Liver (tissue), 9 donors: ENCODE data around the gene MALAT1. TPM values are rescaled to one million over a fixed set of nuclear protein-coding genes. Genes with fewer than 3 reads are reported as not detected.
A peak's percentile ranks its signal among the peaks of the same experiment; 100 is the strongest.

ENCODE experiments used
- DNase-seq: peaks from one replicate; pipeline ENCODE4 v3.0.0-alpha.2; 2017; ENCODE audit warnings: low spot score
- H3K27ac ChIP-seq, 2 donors: one replicate each; pipeline ENCODE4 v1.7.0; 2013; ENCODE audit warnings: inconsistent platforms in 2 of 2, low read length in 2 of 2, control low read depth in 1 of 2, low read depth in 1 of 2, mild to moderate bottlenecking in 1 of 2
- H3K27me3 ChIP-seq, 4 donors: one replicate each; pipeline versions ENCODE4 v1.6.1 to v1.7.0; 2013; ENCODE audit warnings: low read length in 3 of 4, inconsistent platforms in 1 of 4, mild to moderate bottlenecking in 1 of 4, moderate library complexity in 1 of 4; ENCODE audit not compliant: control insufficient read depth in 4 of 4, insufficient read depth in 4 of 4
- H3K36me3 ChIP-seq, 4 donors: one replicate each; pipeline versions ENCODE4 v1.6.1 to v1.7.0; 2013; ENCODE audit warnings: low read length in 3 of 4, mild to moderate bottlenecking in 3 of 4, low read depth in 1 of 4, moderate library complexity in 1 of 4; ENCODE audit not compliant: control insufficient read depth in 4 of 4, insufficient read depth in 3 of 4
- H3K4me1 ChIP-seq, 4 donors: one replicate each; pipeline versions ENCODE4 v1.6.1 to v1.7.0; 2013; ENCODE audit warnings: low read length in 3 of 4, mild to moderate bottlenecking in 3 of 4, moderate library complexity in 1 of 4; ENCODE audit not compliant: control insufficient read depth in 4 of 4, insufficient read depth in 4 of 4
- H3K4me3 ChIP-seq, 3 donors: one replicate each; pipeline versions ENCODE4 v1.6.1 to v1.7.0; 2013; ENCODE audit warnings: low read length in 3 of 3, control low read depth in 1 of 3, low read depth in 1 of 3, mild to moderate bottlenecking in 1 of 3
- H3K9ac ChIP-seq, 2 donors: one replicate each; pipeline ENCODE4 v1.7.0; 2013; ENCODE audit warnings: low read length in 2 of 2, mild to moderate bottlenecking in 2 of 2, moderate library complexity in 2 of 2, control low read depth in 1 of 2, low read depth in 1 of 2
- H3K9me3 ChIP-seq, 4 donors: one replicate each; pipeline versions ENCODE4 v1.6.1 to v1.7.0; 2013; ENCODE audit warnings: low read length in 3 of 4; ENCODE audit not compliant: control insufficient read depth in 4 of 4
- FOXA1 ChIP-seq: IDR thresholded peaks from 2 replicates; pipeline ENCODE4 v1.6.1; 2016; ENCODE audit warnings: antibody characterized with exemption
- FOXA2 ChIP-seq: IDR thresholded peaks from 2 replicates; pipeline ENCODE4 v1.6.1; 2016; ENCODE audit warnings: antibody characterized with exemption
- HNF4A ChIP-seq, 2 donors: conservative IDR thresholded peaks; 2 replicates each; pipeline ENCODE4 v1.6.1; 2016; ENCODE audit warnings: antibody characterized with exemption in 2 of 2, mild to moderate bottlenecking in 2 of 2
- HNF4G ChIP-seq: IDR thresholded peaks from 2 replicates; pipeline ENCODE4 v1.6.1; 2016; ENCODE audit warnings: antibody characterized with exemption
- JUND ChIP-seq, 2 donors: IDR thresholded peaks; 2 replicates each; pipeline ENCODE4 v1.6.1; 2016; ENCODE audit warnings: antibody characterized with exemption in 2 of 2
- RAD21 ChIP-seq, 2 donors: IDR thresholded peaks; 2 replicates each; pipeline ENCODE4 v1.6.1; 2016; ENCODE audit warnings: antibody characterized with exemption in 2 of 2, mild to moderate bottlenecking in 2 of 2
- SP1 ChIP-seq: IDR thresholded peaks from 2 replicates; pipeline ENCODE4 v1.6.1; 2018; ENCODE audit warnings: antibody characterized with exemption, mild to moderate bottlenecking
- TAF1 ChIP-seq: conservative IDR thresholded peaks from 2 replicates; pipeline ENCODE4 v1.6.1; 2016; ENCODE audit warnings: antibody characterized with exemption, mild to moderate bottlenecking
- WGBS: extraction: QIAGEN DNeasy Blood & Tissue Kit; methylation state at CpG from one replicate; pipeline ENCODE4 v1.1.7; 2013; 5-methylcytosine and 5-hydroxymethylcytosine counted together
- polyA plus RNA-seq, 2 donors: library from polyadenylated mRNA; stranded (reverse) in 1 of 2; unstranded in 1 of 2; fragments of 200-250 nt in 1 of 2; fragments of >200 nt in 1 of 2; fragmentation: Nextera tagmentation in 1 of 2; extraction: Ambion mirVana in 1 of 2; gene quantifications; one replicate each; pipeline versions ENCODE4 v1.2.1 to v1.2.3, GENCODE V29; 2013 to 2015
- total RNA-seq, 2 donors: library from RNA; depleted of rRNA; stranded (reverse); fragments of >200 nt; gene quantifications; one replicate each; pipeline ENCODE4 v1.2.3, GENCODE V29; 2014
- TF ChIP-seq, protein P1 (sequence below): IDR thresholded peaks from 2 replicates; pipeline ENCODE4 v1.6.1; 2016; ENCODE audit warnings: antibody characterized with exemption, mild to moderate bottlenecking
- TF ChIP-seq, protein P2 (sequence below): IDR thresholded peaks from 2 replicates; pipeline ENCODE4 v1.6.1; 2016; ENCODE audit warnings: antibody characterized with exemption
- donor health status: healthy.
- donor health status: healthy.
- donor health status: healthy.
- donor health status: healthy.
- donor health status: healthy.

MALAT1 gene
- total and polyA plus RNA-seq, 4 donors, result 11.9 to 8,306 (median 3,778) TPM

DNA sequence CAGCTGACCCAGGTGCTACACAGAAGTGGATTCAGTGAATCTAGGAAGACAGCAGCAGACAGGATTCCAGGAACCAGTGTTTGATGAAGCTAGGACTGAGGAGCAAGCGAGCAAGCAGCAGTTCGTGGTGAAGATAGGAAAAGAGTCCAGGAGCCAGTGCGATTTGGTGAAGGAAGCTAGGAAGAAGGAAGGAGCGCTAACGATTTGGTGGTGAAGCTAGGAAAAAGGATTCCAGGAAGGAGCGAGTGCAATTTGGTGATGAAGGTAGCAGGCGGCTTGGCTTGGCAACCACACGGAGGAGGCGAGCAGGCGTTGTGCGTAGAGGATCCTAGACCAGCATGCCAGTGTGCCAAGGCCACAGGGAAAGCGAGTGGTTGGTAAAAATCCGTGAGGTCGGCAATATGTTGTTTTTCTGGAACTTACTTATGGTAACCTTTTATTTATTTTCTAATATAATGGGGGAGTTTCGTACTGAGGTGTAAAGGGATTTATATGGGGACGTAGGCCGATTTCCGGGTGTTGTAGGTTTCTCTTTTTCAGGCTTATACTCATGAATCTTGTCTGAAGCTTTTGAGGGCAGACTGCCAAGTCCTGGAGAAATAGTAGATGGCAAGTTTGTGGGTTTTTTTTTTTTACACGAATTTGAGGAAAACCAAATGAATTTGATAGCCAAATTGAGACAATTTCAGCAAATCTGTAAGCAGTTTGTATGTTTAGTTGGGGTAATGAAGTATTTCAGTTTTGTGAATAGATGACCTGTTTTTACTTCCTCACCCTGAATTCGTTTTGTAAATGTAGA, 1.7 kb downstream of the MALAT1 start:
- under 1% methylated on average over 20 of the region's 20 CpGs for WGBS
- H3K27ac ChIP-seq, result peak overlapping the region; percentile 100
- TF ChIP-seq RAD21 (IDR thresholded peaks at IDR 0.05), result peak in 1 of 2 donors; percentile 18
- TF ChIP-seq TAF1, result peak; percentile 17
- TF ChIP-seq HNF4A (conservative IDR thresholded peaks at IDR 0.05), result no peak
- TF ChIP-seq, protein P1, sequence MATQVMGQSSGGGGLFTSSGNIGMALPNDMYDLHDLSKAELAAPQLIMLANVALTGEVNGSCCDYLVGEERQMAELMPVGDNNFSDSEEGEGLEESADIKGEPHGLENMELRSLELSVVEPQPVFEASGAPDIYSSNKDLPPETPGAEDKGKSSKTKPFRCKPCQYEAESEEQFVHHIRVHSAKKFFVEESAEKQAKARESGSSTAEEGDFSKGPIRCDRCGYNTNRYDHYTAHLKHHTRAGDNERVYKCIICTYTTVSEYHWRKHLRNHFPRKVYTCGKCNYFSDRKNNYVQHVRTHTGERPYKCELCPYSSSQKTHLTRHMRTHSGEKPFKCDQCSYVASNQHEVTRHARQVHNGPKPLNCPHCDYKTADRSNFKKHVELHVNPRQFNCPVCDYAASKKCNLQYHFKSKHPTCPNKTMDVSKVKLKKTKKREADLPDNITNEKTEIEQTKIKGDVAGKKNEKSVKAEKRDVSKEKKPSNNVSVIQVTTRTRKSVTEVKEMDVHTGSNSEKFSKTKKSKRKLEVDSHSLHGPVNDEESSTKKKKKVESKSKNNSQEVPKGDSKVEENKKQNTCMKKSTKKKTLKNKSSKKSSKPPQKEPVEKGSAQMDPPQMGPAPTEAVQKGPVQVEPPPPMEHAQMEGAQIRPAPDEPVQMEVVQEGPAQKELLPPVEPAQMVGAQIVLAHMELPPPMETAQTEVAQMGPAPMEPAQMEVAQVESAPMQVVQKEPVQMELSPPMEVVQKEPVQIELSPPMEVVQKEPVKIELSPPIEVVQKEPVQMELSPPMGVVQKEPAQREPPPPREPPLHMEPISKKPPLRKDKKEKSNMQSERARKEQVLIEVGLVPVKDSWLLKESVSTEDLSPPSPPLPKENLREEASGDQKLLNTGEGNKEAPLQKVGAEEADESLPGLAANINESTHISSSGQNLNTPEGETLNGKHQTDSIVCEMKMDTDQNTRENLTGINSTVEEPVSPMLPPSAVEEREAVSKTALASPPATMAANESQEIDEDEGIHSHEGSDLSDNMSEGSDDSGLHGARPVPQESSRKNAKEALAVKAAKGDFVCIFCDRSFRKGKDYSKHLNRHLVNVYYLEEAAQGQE, result no peak
- TF ChIP-seq JUND (IDR thresholded peaks at IDR 0.05), result peak in 1 of 2 donors; percentile 45
- H3K27me3 ChIP-seq, result no peaks in the 10 kb centered on the region
- H3K4me1 ChIP-seq, result peaks cover 3 to 38% (median 22%) of the 10 kb centered on the region in 4 donors
- peak overlapping the region; percentile 67 to 100 (median 85) for H3K4me3 ChIP-seq
- no peaks in the 10 kb centered on the region for H3K9me3 ChIP-seq
- DNase-seq, result peak; percentile 70
- peaks cover 8 to 39% (median 18%) of the 10 kb centered on the region in 4 donors for H3K36me3 ChIP-seq
- H3K9ac ChIP-seq, result peak overlapping the region; percentile 100

DNA sequence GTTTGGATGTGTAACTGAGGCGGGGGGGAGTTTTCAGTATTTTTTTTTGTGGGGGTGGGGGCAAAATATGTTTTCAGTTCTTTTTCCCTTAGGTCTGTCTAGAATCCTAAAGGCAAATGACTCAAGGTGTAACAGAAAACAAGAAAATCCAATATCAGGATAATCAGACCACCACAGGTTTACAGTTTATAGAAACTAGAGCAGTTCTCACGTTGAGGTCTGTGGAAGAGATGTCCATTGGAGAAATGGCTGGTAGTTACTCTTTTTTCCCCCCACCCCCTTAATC, 2.3 kb downstream of the MALAT1 start:
- Histone ChIP-seq H3K27me3 (no peaks in the 10 kb centered on the region), H3K36me3 (peaks cover 8 to 44% (median 23%) of the 10 kb centered on the region in 4 donors), H3K4me1 (peaks cover 3 to 43% (median 24%) of the 10 kb centered on the region in 4 donors), H3K27ac (peak overlapping the region; percentile 100), H3K9me3 (no peaks in the 10 kb centered on the region), H3K4me3 (peak overlapping the region; percentile 67 to 100 (median 85)), H3K9ac (peak overlapping the region; percentile 100)
- TF ChIP-seq TAF1 (no peak), SP1 (no peak), FOXA1 (no peak), HNF4G (no peak), RAD21 (IDR thresholded peaks at IDR 0.05) (no peak), FOXA2 (no peak)
- TF ChIP-seq, protein P2, sequence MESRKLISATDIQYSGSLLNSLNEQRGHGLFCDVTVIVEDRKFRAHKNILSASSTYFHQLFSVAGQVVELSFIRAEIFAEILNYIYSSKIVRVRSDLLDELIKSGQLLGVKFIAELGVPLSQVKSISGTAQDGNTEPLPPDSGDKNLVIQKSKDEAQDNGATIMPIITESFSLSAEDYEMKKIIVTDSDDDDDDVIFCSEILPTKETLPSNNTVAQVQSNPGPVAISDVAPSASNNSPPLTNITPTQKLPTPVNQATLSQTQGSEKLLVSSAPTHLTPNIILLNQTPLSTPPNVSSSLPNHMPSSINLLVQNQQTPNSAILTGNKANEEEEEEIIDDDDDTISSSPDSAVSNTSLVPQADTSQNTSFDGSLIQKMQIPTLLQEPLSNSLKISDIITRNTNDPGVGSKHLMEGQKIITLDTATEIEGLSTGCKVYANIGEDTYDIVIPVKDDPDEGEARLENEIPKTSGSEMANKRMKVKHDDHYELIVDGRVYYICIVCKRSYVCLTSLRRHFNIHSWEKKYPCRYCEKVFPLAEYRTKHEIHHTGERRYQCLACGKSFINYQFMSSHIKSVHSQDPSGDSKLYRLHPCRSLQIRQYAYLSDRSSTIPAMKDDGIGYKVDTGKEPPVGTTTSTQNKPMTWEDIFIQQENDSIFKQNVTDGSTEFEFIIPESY, result no peak
- TF ChIP-seq, protein P1, result no peak
- DNase-seq, result no peak
- 0% methylated on average over 2 of the region's 2 CpGs for WGBS
